Neural crest cell (in vitro differentiated cells): ENCODE data around the gene RNF126. TPM values are rescaled to one million over a fixed set of nuclear protein-coding genes. Genes with fewer than 3 reads are reported as not detected.
A peak's percentile ranks its signal among the peaks of the same experiment; 100 is the strongest.
"Not testable (repeated sequence)": the region's sequence is repeated elsewhere in the genome, so short reads cannot be mapped to it uniquely, and the experiment has no call there.

Source experiments
- DNase-seq: peaks from one replicate; pipeline ENCODE4 v3.0.0; 2021; ENCODE audit warnings: low read depth, mixed read lengths, low spot score
- H3K27ac Mint-ChIP-seq: one replicate; pipeline ENCODE4 v1.8.0; 2021; ENCODE audit warnings: mild to moderate bottlenecking, mixed read lengths; ENCODE audit not compliant: unreplicated experiment
- H3K27me3 Mint-ChIP-seq: 2 replicates; pipeline ENCODE4 v1.8.0; 2021; ENCODE audit warnings: low read depth, mild to moderate bottlenecking, mixed read lengths
- H3K36me3 Mint-ChIP-seq: 2 replicates; pipeline ENCODE4 v1.8.0; 2021; ENCODE audit warnings: low read depth, mild to moderate bottlenecking, mixed read lengths
- H3K4me1 Mint-ChIP-seq: 2 replicates; pipeline ENCODE4 v1.8.0; 2021; ENCODE audit warnings: mixed read lengths
- H3K4me3 Mint-ChIP-seq: one replicate; pipeline ENCODE4 v1.8.0; 2021; ENCODE audit warnings: mild to moderate bottlenecking, mixed read lengths
- H3K9me3 Mint-ChIP-seq: 2 replicates; pipeline ENCODE4 v1.8.0; 2021; ENCODE audit warnings: mixed read lengths
- total RNA-seq: library from RNA; stranded (reverse); gene quantifications from 2 replicates; pipeline ENCODE4 v1.2.1, GENCODE V29; 2021
- TF ChIP-seq, protein P1 (sequence below): fragments of 200-600 bp; sonication (generic); conservative IDR thresholded peaks from 2 replicates; pipeline ENCODE4 v1.5.0; 2021; ENCODE audit warnings: antibody characterized with exemption, mild to moderate bottlenecking

Gene RNF126
- total RNA-seq, 1 donor from 2014 or later: 55.9 TPM

DNA sequence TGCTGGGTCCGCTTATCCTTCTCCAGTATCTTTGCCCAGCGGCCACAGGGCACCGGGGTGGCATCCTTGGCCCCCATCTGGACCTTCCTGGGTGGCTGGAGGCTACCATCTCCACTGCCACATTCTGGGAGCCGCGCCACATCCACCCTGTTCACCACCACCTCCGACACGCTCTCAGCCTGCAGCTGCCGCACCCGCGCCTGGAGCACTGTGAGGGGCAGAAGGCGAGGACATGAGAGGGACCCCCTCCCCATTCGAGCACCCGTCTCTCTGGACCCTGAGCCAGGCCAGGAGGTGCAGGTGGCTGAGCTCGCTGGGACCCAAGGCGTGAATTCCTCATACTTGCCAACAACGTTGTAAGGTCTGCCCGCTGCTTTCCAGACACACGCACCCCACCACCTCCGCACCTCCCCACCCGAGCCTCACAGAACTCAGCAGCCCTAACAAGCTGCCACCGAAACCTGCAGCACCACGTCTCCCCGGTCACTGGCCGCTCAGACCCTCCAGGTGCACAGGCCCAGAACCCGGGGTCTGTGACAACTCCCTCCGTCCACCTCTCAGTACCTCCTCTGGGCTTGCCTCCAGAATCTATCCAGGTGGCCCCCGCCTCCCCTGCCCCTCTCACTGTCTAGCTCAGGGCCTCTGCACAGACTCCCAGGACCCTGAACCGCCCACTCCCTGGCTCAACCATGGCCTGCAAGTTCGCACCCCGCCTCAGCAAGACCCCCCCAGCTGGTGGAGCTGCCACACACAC is 32.9 kb downstream of the RNF126 start:
- H3K9me3 Mint-ChIP-seq: no peaks in the 10 kb centered on the region
- peaks cover 2% of the 10 kb centered on the region for H3K27me3 Mint-ChIP-seq
- no peak overlapping the region for H3K27ac Mint-ChIP-seq
- TF ChIP-seq, protein P1, sequence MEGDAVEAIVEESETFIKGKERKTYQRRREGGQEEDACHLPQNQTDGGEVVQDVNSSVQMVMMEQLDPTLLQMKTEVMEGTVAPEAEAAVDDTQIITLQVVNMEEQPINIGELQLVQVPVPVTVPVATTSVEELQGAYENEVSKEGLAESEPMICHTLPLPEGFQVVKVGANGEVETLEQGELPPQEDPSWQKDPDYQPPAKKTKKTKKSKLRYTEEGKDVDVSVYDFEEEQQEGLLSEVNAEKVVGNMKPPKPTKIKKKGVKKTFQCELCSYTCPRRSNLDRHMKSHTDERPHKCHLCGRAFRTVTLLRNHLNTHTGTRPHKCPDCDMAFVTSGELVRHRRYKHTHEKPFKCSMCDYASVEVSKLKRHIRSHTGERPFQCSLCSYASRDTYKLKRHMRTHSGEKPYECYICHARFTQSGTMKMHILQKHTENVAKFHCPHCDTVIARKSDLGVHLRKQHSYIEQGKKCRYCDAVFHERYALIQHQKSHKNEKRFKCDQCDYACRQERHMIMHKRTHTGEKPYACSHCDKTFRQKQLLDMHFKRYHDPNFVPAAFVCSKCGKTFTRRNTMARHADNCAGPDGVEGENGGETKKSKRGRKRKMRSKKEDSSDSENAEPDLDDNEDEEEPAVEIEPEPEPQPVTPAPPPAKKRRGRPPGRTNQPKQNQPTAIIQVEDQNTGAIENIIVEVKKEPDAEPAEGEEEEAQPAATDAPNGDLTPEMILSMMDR: no peak
- peaks cover 8% of the 10 kb centered on the region for H3K36me3 Mint-ChIP-seq
- H3K4me3 Mint-ChIP-seq: peak overlapping the region; percentile 56
- H3K4me1 Mint-ChIP-seq: peaks cover 22% of the 10 kb centered on the region
- no peak for DNase-seq

DNA sequence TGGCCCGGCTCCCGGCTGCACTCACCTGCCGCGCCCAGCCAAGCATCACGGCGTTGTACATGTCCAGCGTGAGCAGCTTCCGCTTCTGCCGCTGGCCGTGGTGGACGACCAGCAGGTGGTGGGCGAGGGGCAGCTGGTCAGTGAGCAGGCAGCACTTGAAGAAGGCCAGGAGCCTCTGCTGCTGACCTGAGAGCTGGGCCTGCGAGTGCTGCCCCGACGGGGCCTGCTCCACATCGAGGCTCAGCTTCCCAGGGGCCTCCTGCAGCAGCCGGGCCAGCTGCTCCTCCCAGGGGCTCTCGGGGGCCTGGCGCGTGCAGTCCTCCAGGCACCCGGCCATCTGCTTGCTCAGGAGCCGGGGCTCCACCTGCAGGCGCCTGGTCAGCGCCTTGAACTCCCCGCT is 33.5 kb downstream of the RNF126 start:
- not testable (repeated sequence) for H3K27ac Mint-ChIP-seq, H3K9me3 Mint-ChIP-seq, H3K27me3 Mint-ChIP-seq, H3K4me3 Mint-ChIP-seq, DNase-seq, H3K36me3 Mint-ChIP-seq
- peaks cover 22% of the 10 kb centered on the region for H3K4me1 Mint-ChIP-seq

DNA sequence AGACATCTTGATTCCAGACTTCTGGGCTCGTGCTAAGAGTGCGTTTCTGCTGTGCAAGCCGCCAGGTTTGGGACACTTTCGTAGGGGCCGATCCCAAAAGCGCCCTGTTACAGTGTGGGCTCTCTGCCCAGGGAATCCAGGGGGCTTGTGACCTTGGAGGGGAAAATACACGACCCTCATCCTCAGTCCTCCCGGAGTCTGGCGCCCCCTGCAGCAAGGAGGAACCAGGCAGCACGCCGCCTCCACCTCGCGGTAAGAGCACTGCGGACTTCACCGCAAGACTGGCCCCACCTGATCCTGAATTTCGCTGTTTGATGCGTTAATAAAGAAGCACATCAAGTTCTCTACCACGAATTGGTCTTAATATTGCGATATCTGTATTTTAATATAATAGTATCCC is 34.8 kb downstream of the RNF126 start:
- H3K27ac Mint-ChIP-seq: peak overlapping the region; percentile 83
- no peaks in the 10 kb centered on the region for H3K27me3 Mint-ChIP-seq
- H3K4me3 Mint-ChIP-seq: no peak overlapping the region

DNA sequence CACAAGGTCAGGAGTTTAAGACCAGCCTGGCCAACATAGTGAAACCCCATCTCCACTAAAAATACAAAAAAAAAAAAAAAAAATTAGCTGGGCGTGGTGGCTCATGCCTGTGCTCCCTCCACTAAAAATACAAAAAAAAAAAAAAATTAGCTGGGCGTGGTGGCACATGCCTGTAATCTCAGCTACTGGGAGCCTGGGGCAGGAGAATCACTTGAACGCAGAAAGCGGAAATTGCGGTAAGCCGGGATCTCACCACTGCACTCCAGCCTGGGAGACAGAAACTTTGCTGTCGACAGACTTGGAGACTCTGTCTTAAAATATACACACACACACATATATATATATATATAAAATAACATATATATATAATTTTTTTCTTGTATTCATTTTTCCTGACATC is 36.4 kb downstream of the RNF126 start:
- H3K9me3 Mint-ChIP-seq, H3K4me3 Mint-ChIP-seq, H3K27ac Mint-ChIP-seq, H3K36me3 Mint-ChIP-seq, DNase-seq, H3K27me3 Mint-ChIP-seq: not testable (repeated sequence)
- peaks cover 12% of the 10 kb centered on the region for H3K4me1 Mint-ChIP-seq

More for the DNA sequence above, 34.8 kb downstream of the RNF126 start:
- Mint-ChIP-seq H3K4me1 (peaks cover 12% of the 10 kb centered on the region), H3K36me3 (peaks cover 8% of the 10 kb centered on the region), H3K9me3 (no peaks in the 10 kb centered on the region)
- TF ChIP-seq, protein P1: peak; percentile 46
- no peak for DNase-seq

DNA sequence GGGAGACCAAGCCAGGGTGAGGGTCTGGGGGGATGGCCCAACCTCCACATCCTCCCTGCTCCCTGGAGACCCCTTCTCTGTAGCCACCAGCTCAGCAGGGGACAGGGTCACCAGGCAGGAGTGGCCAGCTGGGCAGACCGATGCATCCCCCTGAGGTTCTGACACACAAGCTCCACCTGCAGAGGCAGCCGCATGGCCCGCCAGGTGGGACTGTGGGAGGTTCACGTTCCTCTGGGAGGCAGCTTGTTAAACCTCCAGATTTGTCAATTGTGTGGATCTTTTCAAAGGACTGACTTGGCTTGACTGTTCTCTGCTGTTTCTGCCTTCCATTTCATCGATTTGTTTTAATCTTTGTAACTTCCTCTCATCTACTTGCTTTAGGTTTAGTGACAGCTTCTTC is 37.8 kb downstream of the RNF126 start:
- H3K36me3 Mint-ChIP-seq: peaks cover 8% of the 10 kb centered on the region
- H3K27me3 Mint-ChIP-seq: no peaks in the 10 kb centered on the region
- peaks cover 12% of the 10 kb centered on the region for H3K4me1 Mint-ChIP-seq
- DNase-seq: no peak
- TF ChIP-seq, protein P1: no peak
- H3K27ac Mint-ChIP-seq: no peak overlapping the region
- H3K4me3 Mint-ChIP-seq: peak overlapping the region; percentile 41
- H3K9me3 Mint-ChIP-seq: no peaks in the 10 kb centered on the region

DNA sequence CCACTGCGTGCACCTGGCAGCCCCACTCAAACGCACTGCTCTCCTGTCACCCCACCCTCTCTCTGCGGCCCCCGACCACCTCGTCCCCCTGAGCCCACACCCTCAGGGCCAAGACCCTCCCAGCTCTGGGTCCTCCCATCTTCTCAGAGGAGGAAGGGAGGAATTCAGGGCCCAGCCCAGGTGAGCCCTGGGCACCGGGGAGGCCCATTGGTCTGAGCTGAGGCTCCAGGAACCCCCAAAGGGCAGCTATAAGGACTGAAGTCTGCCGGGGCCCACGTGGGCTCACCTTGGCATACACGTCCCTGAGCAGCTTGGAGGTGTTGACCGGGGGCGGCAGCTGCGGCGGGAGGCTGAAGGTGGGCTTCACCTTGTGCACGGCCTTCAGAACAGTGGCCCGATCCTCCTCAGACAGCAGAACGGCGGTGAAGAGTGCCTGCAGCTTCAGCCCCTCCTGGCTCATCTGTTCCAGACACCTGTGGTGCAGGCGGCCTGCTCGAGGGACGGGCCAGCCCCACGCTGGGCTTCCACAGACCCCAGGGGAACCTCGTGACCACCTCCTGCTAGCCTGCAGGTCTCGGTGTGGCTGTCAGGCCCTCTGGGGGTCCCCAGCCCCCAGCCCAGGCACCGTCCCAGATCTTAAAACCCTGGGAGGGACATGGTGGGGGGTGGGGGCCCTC is 38.4 kb downstream of the RNF126 start:
- H3K9me3 Mint-ChIP-seq: no peaks in the 10 kb centered on the region
- no peak overlapping the region for H3K4me3 Mint-ChIP-seq
- H3K27me3 Mint-ChIP-seq: no peaks in the 10 kb centered on the region
- H3K27ac Mint-ChIP-seq: no peak overlapping the region
- DNase-seq: no peak
- H3K36me3 Mint-ChIP-seq: peaks cover 8% of the 10 kb centered on the region
- peaks cover 12% of the 10 kb centered on the region for H3K4me1 Mint-ChIP-seq
- TF ChIP-seq, protein P1: no peak
